ENCODE measurements around the gene AUTS2. TPM values are rescaled to one million over a fixed set of nuclear protein-coding genes. Genes with fewer than 3 reads are reported as not detected.
A peak's percentile ranks its signal among the peaks of the same experiment; 100 is the strongest.

Gene AUTS2
- total and polyA plus RNA-seq, 7 experiments from 2014 or later = 0.40 to 31.7 (median 4.2) TPM

DNA sequence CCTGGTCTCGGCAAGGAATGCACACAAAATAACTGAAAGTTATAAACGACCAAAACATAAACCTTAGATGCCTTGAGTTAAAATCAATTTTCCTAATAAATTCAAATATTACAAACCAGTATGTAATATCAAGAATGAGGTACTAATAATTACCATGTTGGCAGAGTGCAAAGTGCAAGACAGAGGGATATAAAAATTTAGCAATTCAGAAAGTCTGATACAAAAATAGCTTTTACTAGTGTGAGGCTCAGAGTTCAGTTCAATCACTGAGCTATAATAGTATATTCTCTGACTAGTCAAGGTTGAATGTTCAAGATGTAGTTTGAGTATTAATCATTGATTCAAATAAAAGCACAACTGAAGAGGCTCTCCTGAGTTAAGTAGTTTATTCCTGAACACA, 4.8 kb upstream of the AUTS2 start:
- no peaks in the 10 kb centered on the region for H3K36me3 Mint-ChIP-seq
- Histone ChIP-seq H3K4me1 (ENCODE audit: control insufficient read depth in 2 of 2, insufficient read depth in 2 of 2, low read length in 2 of 2) (no peaks in the 10 kb centered on the region), H3K9me3 (ENCODE audit: control insufficient read depth in 2 of 3, low read length in 3 of 3) (no peaks in the 10 kb centered on the region), H3K4me3 (ENCODE audit: low read length) (no peak overlapping the region), H3K27me3 (ENCODE audit: control insufficient read depth in 2 of 2, insufficient read depth in 2 of 2, low read length in 2 of 2) (no peaks in the 10 kb centered on the region), H3K36me3 (ENCODE audit: control insufficient read depth in 2 of 3, insufficient read depth in 3 of 3, low read length in 3 of 3) (no peaks in the 10 kb centered on the region), H3K27ac (ENCODE audit: low read depth, low read length) (no peak overlapping the region)
- H3K27me3 Mint-ChIP-seq = peaks cover under 1 to 30% (median 17%) of the 10 kb centered on the region in 5 donors
- POLR2A ChIA-PET = no interaction called here
- DNase-seq (no peak), ATAC-seq (no peak)
- CTCF ChIA-PET = interaction anchor here (0.6 kb wide), 1 partner anchor 100 kb away, joined by 3 read pairs; no protein-coding TSS in a partner anchor
- intact Hi-C loops (cut with micrococcal nuclease) = no loop called here
- peaks cover 0 to 8% (median 5%) of the 10 kb centered on the region in 7 donors for H3K4me1 Mint-ChIP-seq
- peaks cover 0 to 4% (median 0%) of the 10 kb centered on the region in 11 donors for H3K9me3 Mint-ChIP-seq
- no peak overlapping the region for H3K27ac Mint-ChIP-seq
- no peak overlapping the region for H3K4me3 Mint-ChIP-seq

DNA sequence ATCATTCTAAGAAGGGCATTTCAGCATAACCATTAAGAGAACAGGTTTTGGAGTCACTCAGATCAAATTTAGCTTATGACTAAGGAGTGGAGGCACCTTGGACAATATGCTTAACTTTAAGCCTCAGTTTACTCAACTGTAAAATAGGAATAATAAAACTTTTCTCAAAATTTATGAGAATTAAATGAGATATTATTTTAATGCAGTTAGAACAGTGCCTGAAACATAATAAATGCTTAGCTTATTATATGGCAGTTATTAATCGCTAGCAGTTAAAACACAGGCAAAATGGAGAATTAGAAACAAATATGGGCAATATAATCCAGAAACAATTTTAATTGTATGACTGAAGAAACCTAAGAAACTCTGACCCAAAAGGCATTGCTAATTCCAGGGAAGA, 2.9 kb upstream of the AUTS2 start:
- no peak overlapping the region for H3K4me3 ChIP-seq (ENCODE audit: low read length)
- DNase-seq (no peak), ATAC-seq (no peak)
- H3K36me3 Mint-ChIP-seq = no peaks in the 10 kb centered on the region
- H3K27me3 ChIP-seq (ENCODE audit: control insufficient read depth in 2 of 2, insufficient read depth in 2 of 2, low read length in 2 of 2) = peaks cover 0 to 7% of the 10 kb centered on the region in 2 donors
- no peak overlapping the region for H3K4me3 Mint-ChIP-seq
- peaks cover 0 to 23% (median 14%) of the 10 kb centered on the region in 7 donors for H3K4me1 Mint-ChIP-seq
- no peaks in the 10 kb centered on the region for H3K36me3 ChIP-seq (ENCODE audit: control insufficient read depth in 2 of 3, insufficient read depth in 3 of 3, low read length in 3 of 3)
- POLR2A ChIA-PET = no interaction called here
- no peaks in the 10 kb centered on the region for H3K9me3 ChIP-seq (ENCODE audit: control insufficient read depth in 2 of 3, low read length in 3 of 3)
- peaks cover 12 to 38% (median 22%) of the 10 kb centered on the region in 5 donors for H3K27me3 Mint-ChIP-seq
- H3K27ac Mint-ChIP-seq = no peak overlapping the region
- H3K9me3 Mint-ChIP-seq = peaks cover 0 to 4% (median 0%) of the 10 kb centered on the region in 11 donors
- H3K4me1 ChIP-seq (ENCODE audit: control insufficient read depth in 2 of 2, insufficient read depth in 2 of 2, low read length in 2 of 2) = peaks cover 3 to 5% of the 10 kb centered on the region in 2 donors
- CTCF ChIA-PET = no interaction called here
- intact Hi-C loops (cut with micrococcal nuclease) = no loop called here
- H3K27ac ChIP-seq (ENCODE audit: low read depth, low read length) = no peak overlapping the region

DNA sequence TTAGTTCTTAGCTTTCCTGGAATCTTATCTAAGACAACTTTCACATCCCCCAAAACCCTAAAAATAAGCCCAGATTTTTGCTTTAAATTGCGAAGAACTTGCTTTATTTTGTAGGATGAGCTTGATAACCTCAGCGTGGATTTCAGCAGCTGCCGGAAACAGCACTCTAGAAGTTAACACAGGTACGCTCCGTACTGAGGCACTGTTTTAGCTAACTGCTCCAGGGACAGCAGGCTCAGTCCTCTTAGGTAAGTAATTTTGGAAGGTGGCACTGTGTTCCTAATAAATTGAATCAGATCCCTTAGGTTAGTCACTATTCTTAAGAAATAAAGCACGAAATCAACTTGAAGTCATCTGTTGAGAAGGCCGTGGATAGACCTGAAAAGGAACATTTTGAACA, 2.2 kb upstream of the AUTS2 start:
- no peak overlapping the region for H3K27ac ChIP-seq (ENCODE audit: low read depth, low read length)
- ATAC-seq = no peak
- no peak for DNase-seq
- CTCF ChIA-PET = no interaction called here
- Mint-ChIP-seq H3K9me3 (peaks cover 0 to 2% (median 0%) of the 10 kb centered on the region in 11 donors), H3K27me3 (peaks cover 12 to 38% (median 22%) of the 10 kb centered on the region in 5 donors), H3K4me1 (peaks cover 0 to 27% (median 14%) of the 10 kb centered on the region in 7 donors), H3K4me3 (peak overlapping the region in 6 of 10 donors; percentile 66 to 86 (median 79)), H3K36me3 (no peaks in the 10 kb centered on the region), H3K27ac (no peak overlapping the region)
- POLR2A ChIA-PET = no interaction called here
- peaks cover 3 to 5% of the 10 kb centered on the region in 2 donors for H3K4me1 ChIP-seq (ENCODE audit: control insufficient read depth in 2 of 2, insufficient read depth in 2 of 2, low read length in 2 of 2)
- no peak overlapping the region for H3K4me3 ChIP-seq (ENCODE audit: low read length)
- no peaks in the 10 kb centered on the region for H3K9me3 ChIP-seq (ENCODE audit: control insufficient read depth in 2 of 3, low read length in 3 of 3)
- intact Hi-C loops (cut with micrococcal nuclease) = no loop called here
- peaks cover 0 to 13% of the 10 kb centered on the region in 2 donors for H3K27me3 ChIP-seq (ENCODE audit: control insufficient read depth in 2 of 2, insufficient read depth in 2 of 2, low read length in 2 of 2)
- no peaks in the 10 kb centered on the region for H3K36me3 ChIP-seq (ENCODE audit: control insufficient read depth in 2 of 3, insufficient read depth in 3 of 3, low read length in 3 of 3)

DNA sequence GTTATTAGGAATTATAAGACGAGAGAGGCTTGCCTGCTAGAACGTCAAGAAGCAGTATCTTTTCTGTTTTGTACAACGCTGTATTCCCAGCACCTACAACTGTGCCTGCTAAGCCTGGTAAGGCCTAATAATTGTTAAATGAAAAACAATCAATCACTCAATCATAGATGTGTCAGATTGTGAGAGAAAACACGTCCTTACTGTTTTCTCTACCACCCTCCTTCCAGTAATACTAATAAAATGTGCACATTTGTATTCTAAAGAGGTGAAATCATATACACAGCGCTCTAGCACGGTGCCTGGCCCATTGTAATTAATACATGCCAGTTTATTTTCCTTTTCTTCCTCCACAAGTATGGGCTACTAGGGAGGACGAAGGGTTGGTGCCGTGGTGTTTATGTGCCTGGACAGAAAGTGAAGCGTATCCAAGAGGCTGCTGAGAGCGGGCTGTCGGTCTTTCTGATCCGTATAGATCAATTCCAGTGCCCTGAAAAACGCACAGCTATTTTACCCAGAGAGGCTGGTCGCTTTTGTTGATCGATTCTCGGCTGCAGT, 1.5 kb upstream of the AUTS2 start:
- H3K4me3 Mint-ChIP-seq = peak overlapping the region; percentile 59 to 86 (median 79)
- intact Hi-C loops (cut with micrococcal nuclease) = no loop called here
- peaks cover 0 to 2% (median 0%) of the 10 kb centered on the region in 11 donors for H3K9me3 Mint-ChIP-seq
- Histone ChIP-seq H3K9me3 (ENCODE audit: control insufficient read depth in 2 of 3, low read length in 3 of 3) (no peaks in the 10 kb centered on the region), H3K27me3 (ENCODE audit: control insufficient read depth in 2 of 2, insufficient read depth in 2 of 2, low read length in 2 of 2) (peaks cover 7 to 15% of the 10 kb centered on the region in 2 donors), H3K36me3 (ENCODE audit: control insufficient read depth in 2 of 3, insufficient read depth in 3 of 3, low read length in 3 of 3) (no peaks in the 10 kb centered on the region), H3K27ac (ENCODE audit: low read depth, low read length) (no peak overlapping the region), H3K4me1 (ENCODE audit: control insufficient read depth in 2 of 2, insufficient read depth in 2 of 2, low read length in 2 of 2) (peaks cover 3 to 5% of the 10 kb centered on the region in 2 donors), H3K4me3 (ENCODE audit: low read length) (no peak overlapping the region)
- ChIA-PET POLR2A (no interaction called here), CTCF (no interaction called here)
- no peaks in the 10 kb centered on the region for H3K36me3 Mint-ChIP-seq
- peak overlapping the region in 5 of 9 donors; percentile 6 to 48 (median 37) for H3K27ac Mint-ChIP-seq
- peaks cover 0 to 27% (median 14%) of the 10 kb centered on the region in 7 donors for H3K4me1 Mint-ChIP-seq
- ATAC-seq (no peak), DNase-seq (no peak)
- peaks cover 12 to 38% (median 22%) of the 10 kb centered on the region in 5 donors for H3K27me3 Mint-ChIP-seq

DNA sequence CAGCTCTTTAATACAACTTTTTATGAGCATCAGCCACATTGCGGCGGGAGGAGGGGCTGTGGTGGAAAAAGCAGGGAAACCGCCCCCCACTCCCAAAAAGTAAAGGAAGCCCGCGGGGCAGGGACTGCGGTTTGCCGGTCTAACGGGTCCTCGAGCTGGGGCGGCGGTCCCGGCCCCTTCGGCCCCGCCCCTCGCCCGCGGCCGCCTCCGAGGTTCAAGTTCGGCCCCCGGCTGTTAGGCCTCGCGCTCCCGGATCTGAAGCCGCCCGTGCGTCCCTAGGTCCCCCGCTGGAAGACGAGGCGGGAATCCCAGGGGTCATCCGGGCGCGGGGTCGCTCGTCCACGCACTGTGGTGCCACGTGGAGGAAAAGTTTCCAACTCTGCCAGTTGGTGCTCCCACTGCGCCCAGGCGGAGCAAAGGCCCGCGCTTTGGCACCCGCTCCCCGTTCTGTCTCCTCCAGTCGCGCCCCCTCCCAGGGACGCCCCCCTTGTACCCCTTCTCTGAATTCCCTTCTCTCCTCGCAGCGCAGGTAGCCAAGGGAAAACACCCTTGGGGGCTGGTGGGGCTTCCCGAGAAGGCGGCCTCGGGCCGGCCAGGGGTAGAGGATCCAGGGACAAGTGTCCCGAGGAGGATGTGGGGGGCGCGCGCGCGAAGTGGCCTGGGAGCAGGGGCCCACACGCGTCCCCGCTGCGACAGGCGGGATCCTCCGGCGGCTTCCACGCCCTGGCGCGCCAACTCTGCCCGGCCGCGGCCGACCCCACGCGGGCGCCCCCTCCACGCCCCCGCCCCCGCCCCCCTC, 798 bp upstream of the AUTS2 start:
- ChIA-PET CTCF (no interaction called here), POLR2A (no interaction called here)
- Histone ChIP-seq H3K27me3 (ENCODE audit: control insufficient read depth in 2 of 2, insufficient read depth in 2 of 2, low read length in 2 of 2) (peaks cover 9 to 16% of the 10 kb centered on the region in 2 donors), H3K4me1 (ENCODE audit: control insufficient read depth in 2 of 2, insufficient read depth in 2 of 2, low read length in 2 of 2) (peaks cover 3 to 5% of the 10 kb centered on the region in 2 donors), H3K4me3 (ENCODE audit: low read length) (peak overlapping the region; percentile 27), H3K27ac (ENCODE audit: low read depth, low read length) (no peak overlapping the region), H3K9me3 (ENCODE audit: control insufficient read depth in 2 of 3, low read length in 3 of 3) (no peaks in the 10 kb centered on the region), H3K36me3 (ENCODE audit: control insufficient read depth in 2 of 3, insufficient read depth in 3 of 3, low read length in 3 of 3) (no peaks in the 10 kb centered on the region)
- H3K4me1 Mint-ChIP-seq = peaks cover 0 to 27% (median 14%) of the 10 kb centered on the region in 7 donors
- H3K9me3 Mint-ChIP-seq = peaks cover 0 to 2% (median 0%) of the 10 kb centered on the region in 11 donors
- ATAC-seq (no peak), DNase-seq (peak in 1 of 9 donors; percentile 21)
- H3K27me3 Mint-ChIP-seq = peaks cover 12 to 36% (median 22%) of the 10 kb centered on the region in 5 donors
- H3K36me3 Mint-ChIP-seq = no peaks in the 10 kb centered on the region
- peak overlapping the region in 5 of 9 donors; percentile 6 to 48 (median 37) for H3K27ac Mint-ChIP-seq
- intact Hi-C loops (cut with micrococcal nuclease) = no loop called here
- peak overlapping the region; percentile 59 to 86 (median 79) for H3K4me3 Mint-ChIP-seq

DNA sequence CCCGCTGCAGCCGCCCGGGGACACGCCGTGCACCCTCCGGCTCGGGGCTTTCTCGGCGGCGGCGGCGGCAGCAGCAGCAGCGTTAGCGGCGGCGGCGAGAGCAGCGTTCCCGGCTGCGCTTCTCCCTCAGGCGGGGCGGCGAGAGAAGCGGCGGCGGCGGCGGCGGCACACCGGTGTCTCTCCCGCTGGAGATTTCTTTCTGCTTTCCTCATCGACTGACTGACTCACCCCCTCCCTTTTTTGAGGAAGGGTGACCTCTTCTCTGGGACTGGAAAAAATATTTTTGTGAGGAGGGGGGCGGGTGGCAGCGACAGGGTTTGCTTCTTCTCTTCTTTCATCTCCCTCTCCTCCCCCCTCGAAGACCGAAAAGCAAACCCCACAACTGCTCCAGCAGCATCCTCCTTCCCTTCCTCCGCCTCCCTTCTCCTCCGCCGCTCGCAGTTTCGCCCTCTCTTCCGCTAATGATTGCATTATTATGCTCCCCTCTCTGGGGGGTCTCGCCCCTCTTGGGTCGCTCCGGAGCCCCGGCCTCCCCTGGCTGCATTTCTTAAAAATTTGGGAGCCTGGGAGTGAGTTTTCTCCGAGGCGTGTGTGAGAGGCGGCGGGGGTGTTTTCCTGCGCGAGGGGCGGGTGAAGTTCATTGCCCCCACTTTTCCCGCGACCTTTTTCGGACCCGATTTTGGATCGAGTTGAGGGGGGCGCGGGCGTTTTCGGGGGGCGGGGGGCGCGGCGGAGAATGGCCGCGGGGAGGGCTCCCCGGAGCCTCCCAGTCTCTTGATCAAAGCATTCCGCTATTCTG, 411 bp downstream of the AUTS2 start:
- peaks cover 0 to 2% (median 0%) of the 10 kb centered on the region in 11 donors for H3K9me3 Mint-ChIP-seq
- H3K27ac Mint-ChIP-seq = peak overlapping the region in 4 of 9 donors; percentile 5 to 51 (median 30)
- Histone ChIP-seq H3K36me3 (ENCODE audit: control insufficient read depth in 2 of 3, insufficient read depth in 3 of 3, low read length in 3 of 3) (no peaks in the 10 kb centered on the region), H3K9me3 (ENCODE audit: control insufficient read depth in 2 of 3, low read length in 3 of 3) (no peaks in the 10 kb centered on the region), H3K27me3 (ENCODE audit: control insufficient read depth in 2 of 2, insufficient read depth in 2 of 2, low read length in 2 of 2) (peaks cover 9 to 18% of the 10 kb centered on the region in 2 donors), H3K4me1 (ENCODE audit: control insufficient read depth in 2 of 2, insufficient read depth in 2 of 2, low read length in 2 of 2) (peaks cover 7 to 9% of the 10 kb centered on the region in 2 donors), H3K27ac (ENCODE audit: low read depth, low read length) (no peak overlapping the region), H3K4me3 (ENCODE audit: low read length) (peak overlapping the region; percentile 47)
- ChIA-PET CTCF (no interaction called here), POLR2A (no interaction called here)
- peak overlapping the region; percentile 82 to 90 (median 86) for H3K4me3 Mint-ChIP-seq
- DNase-seq = no peak
- intact Hi-C loops (cut with micrococcal nuclease) = no loop called here
- peaks cover 12 to 34% (median 22%) of the 10 kb centered on the region in 5 donors for H3K27me3 Mint-ChIP-seq
- H3K4me1 Mint-ChIP-seq = peaks cover 0 to 27% (median 14%) of the 10 kb centered on the region in 7 donors
- no peak for ATAC-seq
- no peaks in the 10 kb centered on the region for H3K36me3 Mint-ChIP-seq

Measured in naive thymus-derived CD4-positive, alpha-beta T cell (primary cell).